Measurements from ENCODE around the gene RPS6KA4. TPM values are rescaled to one million over a fixed set of nuclear protein-coding genes. Genes with fewer than 3 reads are reported as not detected.

RPS6KA4 gene
- total and polyA plus RNA-seq, 2 of the 13 experiments (the other 11 are each of a cell fraction or from before 2014, with no cell fraction given) = 8.9 to 14.2 TPM

- no peak for TF ChIP-seq ZNF512 (CRISPR knock-in tag; IDR thresholded peaks at IDR 0.05)
- peak; percentile 20; the same call in 1 of the 2 replicates for TF ChIP-seq KLF6 (CRISPR knock-in tag; IDR thresholded peaks at IDR 0.05)
- TF ChIP-seq PHF20 (CRISPR knock-in tag; IDR thresholded peaks at IDR 0.05) = peak; percentile 78
- no peak for TF ChIP-seq RBM22 (optimal IDR thresholded peaks at IDR 0.05; ENCODE audit: low read length)
- TF ChIP-seq ZNF772 (CRISPR knock-in tag; IDR thresholded peaks at IDR 0.05) = no peak; the same call in 1 of the 2 replicates
- TF ChIP-seq HCFC1 (IDR thresholded peaks at IDR 0.05; ENCODE audit: low read depth, low read length) = peak; percentile 43; the same call in 1 of the 2 replicates
- no peak for TF ChIP-seq ZNF207 (IDR thresholded peaks at IDR 0.05; ENCODE audit: borderline replicate concordance)
- peak; percentile 93 for TF ChIP-seq CREM (IDR thresholded peaks at IDR 0.05)
- TF ChIP-seq CREM (CRISPR knock-in tag; IDR thresholded peaks at IDR 0.05) = no peak
- 0 out of 2 replicates have a peak, but pooled peaks have one; percentile 54 for TF ChIP-seq ELF3 (CRISPR knock-in tag; IDR thresholded peaks at IDR 0.05)
- TF ChIP-seq RBM39 (IDR thresholded peaks at IDR 0.05; ENCODE audit: low read depth, low read length, poor library complexity, severe bottlenecking) = peak; percentile 79
- TF ChIP-seq, protein P1, sequence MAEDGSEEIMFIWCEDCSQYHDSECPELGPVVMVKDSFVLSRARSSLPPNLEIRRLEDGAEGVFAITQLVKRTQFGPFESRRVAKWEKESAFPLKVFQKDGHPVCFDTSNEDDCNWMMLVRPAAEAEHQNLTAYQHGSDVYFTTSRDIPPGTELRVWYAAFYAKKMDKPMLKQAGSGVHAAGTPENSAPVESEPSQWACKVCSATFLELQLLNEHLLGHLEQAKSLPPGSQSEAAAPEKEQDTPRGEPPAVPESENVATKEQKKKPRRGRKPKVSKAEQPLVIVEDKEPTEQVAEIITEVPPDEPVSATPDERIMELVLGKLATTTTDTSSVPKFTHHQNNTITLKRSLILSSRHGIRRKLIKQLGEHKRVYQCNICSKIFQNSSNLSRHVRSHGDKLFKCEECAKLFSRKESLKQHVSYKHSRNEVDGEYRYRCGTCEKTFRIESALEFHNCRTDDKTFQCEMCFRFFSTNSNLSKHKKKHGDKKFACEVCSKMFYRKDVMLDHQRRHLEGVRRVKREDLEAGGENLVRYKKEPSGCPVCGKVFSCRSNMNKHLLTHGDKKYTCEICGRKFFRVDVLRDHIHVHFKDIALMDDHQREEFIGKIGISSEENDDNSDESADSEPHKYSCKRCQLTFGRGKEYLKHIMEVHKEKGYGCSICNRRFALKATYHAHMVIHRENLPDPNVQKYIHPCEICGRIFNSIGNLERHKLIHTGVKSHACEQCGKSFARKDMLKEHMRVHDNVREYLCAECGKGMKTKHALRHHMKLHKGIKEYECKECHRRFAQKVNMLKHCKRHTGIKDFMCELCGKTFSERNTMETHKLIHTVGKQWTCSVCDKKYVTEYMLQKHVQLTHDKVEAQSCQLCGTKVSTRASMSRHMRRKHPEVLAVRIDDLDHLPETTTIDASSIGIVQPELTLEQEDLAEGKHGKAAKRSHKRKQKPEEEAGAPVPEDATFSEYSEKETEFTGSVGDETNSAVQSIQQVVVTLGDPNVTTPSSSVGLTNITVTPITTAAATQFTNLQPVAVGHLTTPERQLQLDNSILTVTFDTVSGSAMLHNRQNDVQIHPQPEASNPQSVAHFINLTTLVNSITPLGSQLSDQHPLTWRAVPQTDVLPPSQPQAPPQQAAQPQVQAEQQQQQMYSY (CRISPR knock-in tag; IDR thresholded peaks at IDR 0.05) = no peak
- peak; percentile 35; the same call in 1 of the 2 replicates for TF ChIP-seq DRAP1 (CRISPR knock-in tag; IDR thresholded peaks at IDR 0.05)
- TF ChIP-seq PAWR (CRISPR knock-in tag; IDR thresholded peaks at IDR 0.05; ENCODE audit: borderline replicate concordance) = no peak
- TF ChIP-seq BRCA1 (CRISPR knock-in tag; IDR thresholded peaks at IDR 0.05) = peak; percentile 64; the same call in 1 of the 2 replicates
- peak; percentile 88 for TF ChIP-seq NFYC (CRISPR knock-in tag; IDR thresholded peaks at IDR 0.05)
- TF ChIP-seq, protein P2, sequence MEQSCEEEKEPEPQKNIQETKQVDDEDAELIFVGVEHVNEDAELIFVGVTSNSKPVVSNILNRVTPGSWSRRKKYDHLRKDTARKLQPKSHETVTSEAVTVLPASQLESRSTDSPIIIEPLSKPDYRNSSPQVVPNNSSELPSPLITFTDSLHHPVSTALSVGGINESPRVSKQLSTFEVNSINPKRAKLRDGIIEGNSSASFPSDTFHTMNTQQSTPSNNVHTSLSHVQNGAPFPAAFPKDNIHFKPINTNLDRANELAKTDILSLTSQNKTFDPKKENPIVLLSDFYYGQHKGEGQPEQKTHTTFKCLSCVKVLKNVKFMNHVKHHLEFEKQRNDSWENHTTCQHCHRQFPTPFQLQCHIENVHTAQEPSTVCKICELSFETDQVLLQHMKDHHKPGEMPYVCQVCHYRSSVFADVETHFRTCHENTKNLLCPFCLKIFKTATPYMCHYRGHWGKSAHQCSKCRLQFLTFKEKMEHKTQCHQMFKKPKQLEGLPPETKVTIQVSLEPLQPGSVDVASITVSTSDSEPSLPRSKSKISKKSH (CRISPR knock-in tag; IDR thresholded peaks at IDR 0.05; ENCODE audit: borderline replicate concordance) = no peak
- no peak for TF ChIP-seq CBX5 (CRISPR knock-in tag; IDR thresholded peaks at IDR 0.05; ENCODE audit: borderline replicate concordance)
- no peak for TF ChIP-seq TEF (CRISPR knock-in tag; IDR thresholded peaks at IDR 0.05)
- TF ChIP-seq ZMYM3 (CRISPR knock-in tag; IDR thresholded peaks at IDR 0.05) = no peak
- TF ChIP-seq CHCHD3 (CRISPR knock-in tag; IDR thresholded peaks at IDR 0.05) = no peak
- peak; percentile 82 for TF ChIP-seq ZSCAN31 (CRISPR knock-in tag; IDR thresholded peaks at IDR 0.05; ENCODE audit: low read depth)
- no peak for TF ChIP-seq HOXA7 (CRISPR knock-in tag; IDR thresholded peaks at IDR 0.05)
- TF ChIP-seq ZBTB1 (CRISPR knock-in tag; IDR thresholded peaks at IDR 0.05; ENCODE audit: borderline replicate concordance) = no peak
These were observed 41.5 kb upstream of the RPS6KA4 start, which contains the start of gene TRMT112 (continued) for GRCh38 chr11:64317325-64317960.
